Activated CD4-positive, alpha-beta T cell treated with anti-CD3 and anti-CD28 coated beads, Interleukin-2, Interleukin-4, amounts not matched to agents 100 ng/mL and 50 ng/mL, durations not matched to agents 16 hours and 8 hours (primary cell): ENCODE measurements around the gene IRF4.

Source experiments
- DNase-seq: peaks from one replicate; pipeline ENCODE4 v3.0.0-alpha.2; 2020; ENCODE audit warnings: low spot score

The IRF4 gene

GRCh38 chr6:381742-382461 is 9.7 kb upstream of the IRF4 start:
- no peak for DNase-seq

GRCh38 chr6:382883-383810 is 8.4 kb upstream of the IRF4 start:
- DNase-seq, result no peak

GRCh38 chr6:383856-384255 is 7.7 kb upstream of the IRF4 start:
- no peak for DNase-seq

GRCh38 chr6:384898-385297 is 6.7 kb upstream of the IRF4 start:
- no peak for DNase-seq

- DNase-seq, result no peak
Measured at GRCh38 chr6:385614-386013, 5.9 kb upstream of the IRF4 start.

- no peak for DNase-seq
Measured at GRCh38 chr6:386688-387266, 4.8 kb upstream of the IRF4 start.

GRCh38 chr6:387293-387741 is 4.2 kb upstream of the IRF4 start:
- no peak for DNase-seq

- DNase-seq, result no peak
Measured at GRCh38 chr6:388202-388903, 3.2 kb upstream of the IRF4 start.

GRCh38 chr6:389143-389542 is 2.4 kb upstream of the IRF4 start:
- DNase-seq, result no peak

GRCh38 chr6:389622-390021 is 1.9 kb upstream of the IRF4 start:
- DNase-seq, result peak; percentile 93

GRCh38 chr6:390914-391558 is 516 bp upstream of the IRF4 start:
- DNase-seq, result peak; percentile 58

- DNase-seq, result no peak
Measured at GRCh38 chr6:392441-393390, 1.2 kb downstream of the IRF4 start.

- no peak for DNase-seq
Measured at GRCh38 chr6:393391-394221, 2.1 kb downstream of the IRF4 start.

GRCh38 chr6:394641-395289 is 3.2 kb downstream of the IRF4 start:
- no peak for DNase-seq

GRCh38 chr6:395432-396125 is 4.0 kb downstream of the IRF4 start:
- no peak for DNase-seq

- DNase-seq, result no peak
Measured at GRCh38 chr6:396126-396520, 4.6 kb downstream of the IRF4 start.

- DNase-seq, result no peak
Measured at GRCh38 chr6:397056-397455, 5.5 kb downstream of the IRF4 start.

GRCh38 chr6:397604-398003 is 6.1 kb downstream of the IRF4 start:
- no peak for DNase-seq

- no peak for DNase-seq
Measured at GRCh38 chr6:398065-398464, 6.5 kb downstream of the IRF4 start.
